Measurements from ENCODE around the gene GABBR2. TPM values are rescaled to one million over a fixed set of nuclear protein-coding genes. Genes with fewer than 3 reads are reported as not detected.

Gene GABBR2
- total RNA-seq, 2 donors from 2014 or later, result not detected

DNA sequence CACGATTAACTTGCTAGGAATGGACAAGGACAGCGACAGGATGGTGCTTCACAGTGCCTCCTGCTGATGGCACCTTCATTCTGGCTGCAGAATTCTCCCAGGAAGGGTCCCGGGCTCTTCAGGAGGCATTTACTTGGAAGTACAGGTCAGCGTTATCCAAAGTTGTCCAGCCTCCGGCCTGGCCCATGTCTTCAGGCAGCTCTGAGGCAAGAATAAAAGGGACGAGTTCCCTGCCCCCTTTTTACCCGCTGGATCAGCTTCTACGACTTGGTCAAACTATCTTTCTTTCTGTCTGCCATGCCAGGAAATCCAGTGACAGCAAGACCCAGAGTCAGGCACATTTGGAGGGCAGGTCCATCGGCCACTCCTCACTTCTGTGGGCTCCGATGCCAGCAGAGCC, 23.4 kb upstream of the GABBR2 start:
- Mint-ChIP-seq H3K36me3 (ENCODE audit: low read depth) (peaks cover 24% of the 10 kb centered on the region), H3K9me3 (no peaks in the 10 kb centered on the region), H3K27me3 (peaks cover 2% of the 10 kb centered on the region), H3K27ac (no peak overlapping the region), H3K4me1 (no peaks in the 10 kb centered on the region), H3K4me3 (no peak overlapping the region)
- no peak for ATAC-seq (replicated peaks)

DNA sequence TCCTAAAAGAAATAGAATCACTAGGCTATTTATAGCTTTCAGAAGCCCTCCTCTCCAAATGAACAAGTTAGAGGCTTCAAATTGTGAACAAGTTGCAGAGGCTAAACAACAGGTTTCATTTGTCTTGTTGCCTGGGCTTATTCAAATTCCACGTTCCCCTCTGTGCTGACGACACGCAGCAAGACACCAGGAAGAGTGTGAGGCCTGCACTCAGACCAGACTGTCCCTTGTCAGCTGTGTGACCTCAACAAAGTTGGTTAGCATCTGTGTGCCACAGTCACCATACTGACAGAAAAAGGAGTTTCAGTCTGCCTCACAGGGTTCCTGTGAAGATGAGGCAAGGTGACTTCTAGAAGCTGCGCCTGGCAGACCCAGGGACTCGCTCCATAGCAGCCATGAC, 22.1 kb upstream of the GABBR2 start:
- Mint-ChIP-seq H3K27ac (no peak overlapping the region), H3K27me3 (peaks cover 5% of the 10 kb centered on the region), H3K9me3 (no peaks in the 10 kb centered on the region), H3K4me1 (no peaks in the 10 kb centered on the region), H3K36me3 (ENCODE audit: low read depth) (peaks cover 12% of the 10 kb centered on the region), H3K4me3 (no peak overlapping the region)
- ATAC-seq (replicated peaks), result no peak

DNA sequence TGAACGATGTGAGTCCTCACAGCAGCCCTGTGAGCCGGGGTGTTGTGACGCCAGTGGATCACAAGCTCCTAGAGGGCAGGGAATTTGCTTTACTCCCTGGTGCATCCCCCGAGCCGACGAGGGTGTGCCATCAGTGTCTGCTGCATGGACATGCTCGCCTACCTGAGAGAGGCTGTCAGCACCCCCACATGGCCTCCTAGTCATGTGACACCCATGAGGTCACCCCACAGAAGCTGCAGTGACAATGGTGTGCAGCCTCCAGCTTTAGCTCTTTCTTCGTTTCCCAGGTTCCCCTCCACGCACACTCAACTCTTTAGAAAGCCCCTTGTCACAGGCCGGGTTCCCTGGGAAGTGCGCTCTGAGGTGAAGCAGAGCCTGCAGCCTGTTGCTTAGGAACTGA, 19.8 kb upstream of the GABBR2 start:
- peaks cover 14% of the 10 kb centered on the region for H3K27me3 Mint-ChIP-seq
- no peak for ATAC-seq (replicated peaks)
- no peaks in the 10 kb centered on the region for H3K36me3 Mint-ChIP-seq (ENCODE audit: low read depth)
- no peaks in the 10 kb centered on the region for H3K4me1 Mint-ChIP-seq
- H3K9me3 Mint-ChIP-seq, result peaks cover 5% of the 10 kb centered on the region
- no peak overlapping the region for H3K4me3 Mint-ChIP-seq
- H3K27ac Mint-ChIP-seq, result no peak overlapping the region

DNA sequence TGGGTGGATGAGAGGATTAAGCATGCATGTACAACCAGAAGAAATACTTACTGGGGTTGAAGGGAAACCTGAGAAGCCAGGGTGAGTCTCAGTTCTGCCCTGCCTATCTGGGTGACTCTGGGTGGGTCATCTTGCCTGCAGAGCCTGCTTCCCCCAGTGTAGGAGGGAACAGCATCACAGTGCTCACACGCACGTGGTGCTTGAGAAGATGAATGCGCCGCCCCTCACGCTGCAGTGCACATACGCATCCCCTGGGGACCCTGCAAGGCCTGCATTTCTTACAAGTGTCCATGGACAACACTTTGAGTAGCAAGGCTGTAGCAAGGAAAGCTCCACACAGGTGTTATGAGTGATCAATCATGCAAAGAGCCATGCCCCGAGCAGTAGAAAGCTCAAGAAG, 18.7 kb upstream of the GABBR2 start:
- Mint-ChIP-seq H3K9me3 (peaks cover 5% of the 10 kb centered on the region), H3K4me1 (no peaks in the 10 kb centered on the region), H3K36me3 (ENCODE audit: low read depth) (no peaks in the 10 kb centered on the region), H3K27me3 (peaks cover 22% of the 10 kb centered on the region), H3K4me3 (no peak overlapping the region), H3K27ac (no peak overlapping the region)
- ATAC-seq (replicated peaks), result no peak

DNA sequence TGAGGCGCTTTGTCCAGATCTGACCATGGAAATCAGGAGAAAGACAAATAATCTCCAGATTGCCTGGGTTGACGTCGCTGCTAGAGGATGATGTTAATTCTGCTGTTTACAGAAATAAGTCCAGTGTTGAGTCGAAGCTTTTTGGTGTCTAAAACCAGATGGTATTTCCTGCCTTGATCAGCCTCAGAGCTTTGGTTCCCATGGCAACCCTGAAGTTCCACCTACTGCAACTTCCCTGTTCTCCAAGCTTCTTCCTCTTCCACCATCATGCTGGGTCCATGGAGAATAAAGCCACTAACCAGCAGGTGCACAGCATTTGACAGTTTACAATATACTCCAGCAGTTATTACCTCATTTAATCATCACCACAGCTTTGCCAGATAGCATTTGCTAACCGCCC, 18.0 kb upstream of the GABBR2 start:
- Mint-ChIP-seq H3K4me3 (no peak overlapping the region), H3K36me3 (ENCODE audit: low read depth) (no peaks in the 10 kb centered on the region), H3K4me1 (no peaks in the 10 kb centered on the region), H3K27ac (no peak overlapping the region), H3K27me3 (peaks cover 25% of the 10 kb centered on the region), H3K9me3 (peaks cover 5% of the 10 kb centered on the region)
- ATAC-seq (replicated peaks), result no peak

DNA sequence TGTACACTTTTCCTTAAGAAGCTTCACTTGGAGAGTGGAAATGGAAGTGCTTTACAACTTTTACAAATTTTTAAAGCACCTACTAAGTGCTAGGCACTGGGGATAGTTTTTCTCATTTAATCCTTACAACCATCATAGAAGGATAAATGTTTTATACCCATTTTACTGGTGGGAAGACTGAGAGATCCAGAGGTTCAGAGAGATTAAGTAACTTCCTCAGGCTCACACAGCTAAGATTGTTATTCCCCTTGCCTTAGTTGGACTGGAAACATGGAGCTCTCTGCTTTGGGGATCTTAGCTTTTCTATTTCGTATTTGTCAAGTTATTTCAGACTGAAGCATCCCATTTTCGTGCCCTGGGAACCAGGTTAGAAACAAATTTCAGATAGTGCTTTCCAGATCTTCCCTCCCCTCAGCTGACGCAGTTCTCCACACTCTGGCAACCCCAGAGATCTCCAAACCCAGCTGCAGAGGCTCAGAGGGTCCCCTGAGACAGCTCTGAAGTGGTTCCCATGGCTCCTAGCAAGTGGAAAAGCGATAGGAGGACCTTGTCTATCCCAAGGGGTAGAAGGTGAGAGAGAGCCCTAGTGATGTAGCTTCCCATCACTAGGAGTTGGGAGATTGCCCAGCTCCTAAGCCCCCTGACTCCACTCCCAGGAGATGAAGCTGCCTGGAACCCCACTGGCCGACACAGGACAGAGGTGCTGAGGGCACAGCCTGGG, 16.2 kb upstream of the GABBR2 start:
- no peak for ATAC-seq (replicated peaks)
- peaks cover 29% of the 10 kb centered on the region for H3K27me3 Mint-ChIP-seq
- no peak overlapping the region for H3K27ac Mint-ChIP-seq
- no peak overlapping the region for H3K4me3 Mint-ChIP-seq
- no peaks in the 10 kb centered on the region for H3K4me1 Mint-ChIP-seq
- no peaks in the 10 kb centered on the region for H3K36me3 Mint-ChIP-seq (ENCODE audit: low read depth)
- H3K9me3 Mint-ChIP-seq, result peaks cover 5% of the 10 kb centered on the region

DNA sequence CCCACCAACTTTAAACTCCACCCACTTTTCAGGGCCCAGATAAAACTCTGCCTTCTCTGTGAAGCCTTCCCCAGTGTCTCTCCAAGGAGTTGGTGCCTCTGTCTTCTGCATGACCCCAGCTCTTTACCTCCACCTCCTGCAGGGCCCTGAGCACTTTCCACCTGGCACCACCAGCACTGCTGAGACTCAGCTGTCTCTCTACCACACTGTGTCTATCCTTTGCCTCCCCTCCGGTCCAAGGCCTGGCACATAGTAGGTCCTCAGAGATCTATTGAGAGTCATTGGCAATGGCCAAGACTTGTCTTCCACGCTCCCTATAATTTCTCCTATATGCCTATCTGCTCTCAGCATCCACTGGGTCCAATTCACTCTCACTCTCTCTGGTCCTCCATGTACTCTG, 12.9 kb upstream of the GABBR2 start:
- peaks cover 30% of the 10 kb centered on the region for H3K27me3 Mint-ChIP-seq
- peaks cover 5% of the 10 kb centered on the region for H3K9me3 Mint-ChIP-seq
- H3K4me3 Mint-ChIP-seq, result no peak overlapping the region
- H3K27ac Mint-ChIP-seq, result no peak overlapping the region
- H3K36me3 Mint-ChIP-seq (ENCODE audit: low read depth), result no peaks in the 10 kb centered on the region
- no peak for ATAC-seq (replicated peaks)
- no peaks in the 10 kb centered on the region for H3K4me1 Mint-ChIP-seq

DNA sequence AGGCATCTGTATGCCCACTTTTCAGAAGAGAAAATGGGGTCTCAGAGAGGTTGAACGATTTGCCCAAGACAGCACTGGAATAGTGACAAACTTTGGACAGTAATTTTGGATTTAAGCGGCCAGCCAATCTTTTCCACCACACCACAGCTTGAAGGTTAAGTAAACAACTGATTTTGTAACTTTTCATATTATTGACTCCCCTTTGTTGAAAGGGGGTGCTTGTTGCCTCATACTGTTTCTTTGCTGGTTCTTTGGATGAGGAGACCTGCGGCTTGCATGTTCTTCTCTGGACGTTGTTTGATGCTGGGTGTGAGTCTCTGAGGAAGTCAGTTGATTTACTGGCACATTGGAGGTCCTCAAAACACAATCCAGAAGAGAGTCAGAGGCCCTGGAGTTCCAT, 11.7 kb upstream of the GABBR2 start:
- H3K27me3 Mint-ChIP-seq, result peaks cover 33% of the 10 kb centered on the region
- H3K4me1 Mint-ChIP-seq, result no peaks in the 10 kb centered on the region
- peaks cover 5% of the 10 kb centered on the region for H3K9me3 Mint-ChIP-seq
- ATAC-seq (replicated peaks), result no peak
- H3K4me3 Mint-ChIP-seq, result no peak overlapping the region
- no peak overlapping the region for H3K27ac Mint-ChIP-seq
- H3K36me3 Mint-ChIP-seq (ENCODE audit: low read depth), result no peaks in the 10 kb centered on the region

DNA sequence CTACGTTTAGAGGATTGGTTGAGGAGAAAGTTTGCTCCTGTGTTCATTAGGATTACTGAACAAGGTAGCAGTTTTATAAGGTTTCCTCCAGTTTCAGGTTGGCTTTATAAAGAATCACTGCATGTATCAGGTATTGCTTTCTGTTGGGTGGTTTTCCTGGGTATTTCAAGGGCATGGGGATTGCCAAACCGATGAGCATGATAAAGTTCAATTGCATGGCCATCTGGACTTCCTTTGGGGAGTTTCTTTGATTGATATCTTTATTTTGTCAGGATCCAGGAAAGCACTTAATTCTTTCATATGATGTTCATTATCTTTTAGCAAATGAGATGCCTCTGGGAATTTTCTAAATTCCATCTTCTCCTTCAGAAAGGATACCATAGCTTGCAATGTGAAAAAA, 10.3 kb upstream of the GABBR2 start:
- H3K36me3 Mint-ChIP-seq (ENCODE audit: low read depth), result no peaks in the 10 kb centered on the region
- H3K4me3 Mint-ChIP-seq, result no peak overlapping the region
- H3K27me3 Mint-ChIP-seq, result peaks cover 29% of the 10 kb centered on the region
- no peak overlapping the region for H3K27ac Mint-ChIP-seq
- H3K9me3 Mint-ChIP-seq, result peaks cover 1% of the 10 kb centered on the region
- no peak for ATAC-seq (replicated peaks)
- no peaks in the 10 kb centered on the region for H3K4me1 Mint-ChIP-seq

DNA sequence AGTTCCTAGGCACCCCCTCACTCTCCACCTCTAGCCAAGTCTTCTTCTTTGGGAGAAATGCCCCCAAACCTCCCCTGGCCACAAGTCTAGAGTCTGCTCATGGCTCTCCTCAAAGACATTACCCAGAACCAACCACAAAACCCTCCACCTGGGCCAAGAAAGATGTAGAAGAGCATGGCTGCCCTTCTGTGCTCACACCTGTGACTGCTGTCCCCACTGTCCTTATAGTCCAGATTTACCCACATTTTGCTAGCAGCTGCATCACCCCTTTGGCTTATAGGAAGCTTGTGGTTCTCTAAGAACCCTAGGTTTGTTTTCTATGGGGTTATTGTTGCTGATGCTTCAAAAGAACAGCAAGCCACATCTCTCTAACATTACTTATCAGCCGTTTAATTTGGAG, 6.1 kb upstream of the GABBR2 start:
- no peak overlapping the region for H3K4me3 Mint-ChIP-seq
- no peaks in the 10 kb centered on the region for H3K9me3 Mint-ChIP-seq
- no peak for ATAC-seq (replicated peaks)
- peaks cover 29% of the 10 kb centered on the region for H3K27me3 Mint-ChIP-seq
- no peaks in the 10 kb centered on the region for H3K36me3 Mint-ChIP-seq (ENCODE audit: low read depth)
- H3K27ac Mint-ChIP-seq, result no peak overlapping the region
- no peaks in the 10 kb centered on the region for H3K4me1 Mint-ChIP-seq

DNA sequence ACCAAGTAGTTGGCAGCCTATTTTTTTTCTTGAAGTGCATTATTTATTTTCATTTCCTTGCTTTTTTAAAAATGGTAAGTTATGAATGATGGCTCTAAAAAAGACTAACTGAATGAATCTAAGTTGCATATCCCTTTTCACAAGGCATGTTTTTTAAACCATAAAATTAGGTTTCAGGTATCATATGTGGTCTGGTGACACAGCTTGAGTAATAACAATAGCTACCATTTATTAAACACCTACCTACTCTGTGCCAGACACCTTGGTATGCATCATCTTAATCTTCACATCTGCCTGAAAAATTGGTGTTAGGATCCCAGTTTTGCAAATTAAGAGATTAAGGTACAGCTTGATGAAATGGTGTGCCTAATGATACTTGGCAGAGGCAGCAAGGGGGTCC, 4.3 kb upstream of the GABBR2 start:
- Mint-ChIP-seq H3K4me3 (no peak overlapping the region), H3K27me3 (peaks cover 33% of the 10 kb centered on the region), H3K36me3 (ENCODE audit: low read depth) (no peaks in the 10 kb centered on the region), H3K27ac (no peak overlapping the region), H3K4me1 (no peaks in the 10 kb centered on the region), H3K9me3 (no peaks in the 10 kb centered on the region)
- ATAC-seq (replicated peaks), result no peak

DNA sequence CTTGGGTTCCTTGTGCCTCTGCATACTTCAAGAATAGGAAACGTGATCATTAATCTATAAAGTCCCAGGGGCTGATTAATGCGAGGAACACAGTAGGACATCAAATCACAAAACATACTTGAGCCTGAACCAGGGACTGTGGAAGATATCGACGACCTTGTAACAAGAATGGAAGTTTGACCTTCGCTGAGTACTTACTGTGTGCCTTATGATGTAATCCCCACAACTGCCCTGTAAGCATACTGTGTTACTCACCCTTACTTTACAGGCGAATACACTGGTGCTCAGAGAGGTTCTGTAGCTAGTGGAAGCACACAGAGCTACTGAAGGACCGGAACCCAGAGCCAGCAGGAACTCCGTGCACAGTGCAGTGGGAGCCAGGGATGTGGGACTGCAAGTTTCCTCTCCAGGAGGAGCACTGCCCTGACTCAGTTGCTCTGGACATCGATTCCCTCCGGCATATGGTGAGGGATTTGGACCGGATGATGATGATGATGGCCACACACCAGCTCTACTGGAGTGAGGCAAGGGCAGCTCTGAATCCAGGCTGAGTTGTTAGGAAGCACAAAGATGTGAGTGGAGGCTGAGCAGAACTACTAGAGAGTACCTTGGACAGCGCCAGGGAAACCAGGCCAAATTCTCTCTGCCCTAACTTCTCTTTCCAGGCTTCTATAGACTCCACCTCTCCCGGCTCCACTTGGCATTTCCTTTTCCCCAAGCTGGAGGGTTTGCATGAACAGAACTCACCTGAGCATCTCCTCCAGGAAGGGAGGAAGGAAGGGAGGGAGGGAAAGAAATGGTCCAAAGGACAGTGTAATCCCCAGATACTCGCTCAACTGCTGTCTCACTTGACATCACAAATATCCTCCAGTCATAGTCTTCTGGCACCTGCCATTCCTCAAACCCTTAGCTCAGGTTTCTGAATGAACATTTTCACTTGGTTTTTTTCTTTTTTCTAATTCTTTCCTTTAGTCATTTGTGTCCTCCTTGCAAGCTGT, 1.5 kb upstream of the GABBR2 start:
- H3K27ac Mint-ChIP-seq, result no peak overlapping the region
- no peak overlapping the region for H3K4me3 Mint-ChIP-seq
- peaks cover 37% of the 10 kb centered on the region for H3K27me3 Mint-ChIP-seq
- H3K9me3 Mint-ChIP-seq, result no peaks in the 10 kb centered on the region
- no peaks in the 10 kb centered on the region for H3K4me1 Mint-ChIP-seq
- ATAC-seq (replicated peaks), result no peak
- H3K36me3 Mint-ChIP-seq (ENCODE audit: low read depth), result no peaks in the 10 kb centered on the region

DNA sequence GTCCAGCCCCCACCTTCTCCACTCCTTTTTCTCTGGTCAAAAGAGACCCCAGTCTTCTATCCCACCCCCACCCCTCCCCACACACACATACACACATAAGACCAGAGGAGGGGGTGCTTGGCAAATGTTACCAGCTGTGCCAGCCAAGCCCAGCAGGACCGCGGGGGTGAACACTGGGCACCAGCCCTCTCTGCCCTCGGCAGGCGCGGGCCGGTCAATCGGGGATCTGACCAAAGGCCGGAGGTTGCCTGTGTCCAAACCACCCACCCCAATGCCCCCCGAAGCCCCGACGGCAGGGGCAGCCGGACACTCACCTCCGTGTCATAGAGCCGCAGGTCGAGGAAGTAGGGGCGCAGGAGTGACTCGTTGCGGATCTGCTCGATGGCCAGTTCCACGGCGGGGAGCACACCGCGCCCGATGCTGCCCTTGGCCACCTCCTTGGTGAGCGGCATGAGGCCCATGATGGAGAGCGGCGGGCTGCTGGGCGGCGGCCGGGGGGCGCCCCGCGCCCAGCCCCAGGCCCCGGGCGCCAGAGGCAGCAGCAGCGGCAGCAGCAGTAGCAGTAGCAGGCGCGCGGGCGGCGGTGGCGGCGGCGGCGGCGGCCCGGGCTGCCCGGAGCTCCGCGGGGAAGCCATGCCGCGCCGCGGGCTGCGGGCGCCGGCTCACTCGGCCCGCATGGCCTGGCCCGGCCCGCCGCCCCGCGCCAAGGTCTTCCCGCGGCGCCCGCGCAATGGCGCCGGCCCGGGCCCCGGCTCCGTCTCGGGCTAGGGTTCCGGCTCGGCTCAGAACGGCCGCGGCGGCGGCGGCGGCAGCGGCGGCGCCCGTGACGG, 417 bp downstream of the GABBR2 start:
- peaks cover 48% of the 10 kb centered on the region for H3K27me3 Mint-ChIP-seq
- no peak overlapping the region for H3K27ac Mint-ChIP-seq
- no peaks in the 10 kb centered on the region for H3K36me3 Mint-ChIP-seq (ENCODE audit: low read depth)
- H3K4me3 Mint-ChIP-seq, result no peak overlapping the region
- no peaks in the 10 kb centered on the region for H3K9me3 Mint-ChIP-seq
- H3K4me1 Mint-ChIP-seq, result no peaks in the 10 kb centered on the region
- ATAC-seq (replicated peaks), result no peak

Data from activated T-helper 17 cell treated with anti-CD3 and anti-CD28 coated beads, Interleukin-2, amount 50 U/mL, for 72 hours (primary cell).